ENCODE measurements around the gene DCTN1.

DCTN1 gene

DNA sequence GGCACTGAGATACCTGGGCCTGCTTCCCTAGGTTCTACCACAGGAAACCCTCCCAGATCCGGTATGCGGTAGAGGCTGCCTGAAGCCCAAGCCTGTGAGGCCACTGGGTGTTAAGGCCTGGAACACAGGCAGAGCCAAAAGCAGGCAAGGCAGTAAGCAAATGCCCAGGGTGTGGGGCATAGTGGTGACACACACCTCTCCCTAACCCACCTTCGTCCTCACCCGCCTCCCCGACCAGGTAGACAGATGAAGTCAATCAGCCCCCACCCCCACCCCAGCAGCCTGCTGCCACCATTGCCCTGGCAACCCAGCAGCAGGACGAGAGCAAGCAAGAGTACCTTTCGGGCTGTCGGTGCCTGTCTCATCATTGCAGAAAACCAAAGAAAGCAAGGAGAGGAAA is 6.1 kb downstream of the DCTN1 start:
- peak overlapping the region; percentile 39 for H3K4me3 ChIP-seq (ENCODE audit: low read depth, low read length)
- no peak for DNase-seq (ENCODE audit: low read depth)
- TF ChIP-seq, protein P1, sequence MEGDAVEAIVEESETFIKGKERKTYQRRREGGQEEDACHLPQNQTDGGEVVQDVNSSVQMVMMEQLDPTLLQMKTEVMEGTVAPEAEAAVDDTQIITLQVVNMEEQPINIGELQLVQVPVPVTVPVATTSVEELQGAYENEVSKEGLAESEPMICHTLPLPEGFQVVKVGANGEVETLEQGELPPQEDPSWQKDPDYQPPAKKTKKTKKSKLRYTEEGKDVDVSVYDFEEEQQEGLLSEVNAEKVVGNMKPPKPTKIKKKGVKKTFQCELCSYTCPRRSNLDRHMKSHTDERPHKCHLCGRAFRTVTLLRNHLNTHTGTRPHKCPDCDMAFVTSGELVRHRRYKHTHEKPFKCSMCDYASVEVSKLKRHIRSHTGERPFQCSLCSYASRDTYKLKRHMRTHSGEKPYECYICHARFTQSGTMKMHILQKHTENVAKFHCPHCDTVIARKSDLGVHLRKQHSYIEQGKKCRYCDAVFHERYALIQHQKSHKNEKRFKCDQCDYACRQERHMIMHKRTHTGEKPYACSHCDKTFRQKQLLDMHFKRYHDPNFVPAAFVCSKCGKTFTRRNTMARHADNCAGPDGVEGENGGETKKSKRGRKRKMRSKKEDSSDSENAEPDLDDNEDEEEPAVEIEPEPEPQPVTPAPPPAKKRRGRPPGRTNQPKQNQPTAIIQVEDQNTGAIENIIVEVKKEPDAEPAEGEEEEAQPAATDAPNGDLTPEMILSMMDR (conservative IDR thresholded peaks at IDR 0.05; ENCODE audit: low read depth, low read length): no peak

DNA sequence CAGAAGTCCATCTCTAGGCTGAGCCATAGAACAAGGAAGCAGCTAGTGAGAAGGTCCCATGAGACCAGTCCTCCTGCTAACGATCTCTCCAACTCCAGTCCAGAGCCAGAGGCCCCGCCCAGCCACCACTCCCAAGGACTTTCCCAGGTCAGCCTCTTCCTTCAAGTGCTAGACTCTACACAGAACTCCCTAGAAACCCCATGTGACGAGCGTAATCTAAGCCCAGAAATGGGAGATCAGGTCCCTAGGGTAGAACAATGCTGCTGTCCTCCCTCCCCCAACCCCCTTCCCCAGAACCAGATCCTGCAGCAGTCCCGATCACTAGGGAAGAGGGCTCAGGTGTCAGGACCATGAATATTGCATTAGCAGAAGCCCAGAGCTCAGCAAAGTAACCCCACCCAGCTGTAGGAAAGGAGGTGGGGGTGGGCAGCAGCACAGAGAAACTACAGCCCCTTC is 6.9 kb downstream of the DCTN1 start:
- H3K4me3 ChIP-seq (ENCODE audit: low read depth, low read length): no peak overlapping the region
- TF ChIP-seq, protein P1 (conservative IDR thresholded peaks at IDR 0.05; ENCODE audit: low read depth, low read length): no peak
- peak; percentile 28 for DNase-seq (ENCODE audit: low read depth)

DNA sequence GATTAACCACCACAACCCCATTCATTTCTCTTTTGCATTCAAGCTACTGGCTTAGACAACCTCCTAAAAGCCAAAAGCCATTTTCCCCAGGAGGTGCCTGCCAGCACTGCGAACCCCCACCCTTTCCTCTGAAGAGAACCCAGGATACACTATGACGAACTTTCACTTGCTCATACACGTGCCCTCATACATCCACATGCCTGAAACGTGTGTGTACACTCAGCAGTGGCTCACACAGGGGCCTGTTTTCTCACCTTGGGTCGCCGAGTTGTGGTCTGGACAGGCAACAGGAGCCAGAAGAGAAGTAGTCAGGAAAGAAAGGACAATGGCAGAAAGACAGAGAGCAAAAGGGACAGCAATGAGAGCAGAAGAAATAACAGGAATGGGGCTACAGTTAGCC is 7.4 kb downstream of the DCTN1 start:
- no peak for DNase-seq (ENCODE audit: low read depth)
- TF ChIP-seq, protein P1 (conservative IDR thresholded peaks at IDR 0.05; ENCODE audit: low read depth, low read length): no peak
- no peak overlapping the region for H3K4me3 ChIP-seq (ENCODE audit: low read depth, low read length)

DNA sequence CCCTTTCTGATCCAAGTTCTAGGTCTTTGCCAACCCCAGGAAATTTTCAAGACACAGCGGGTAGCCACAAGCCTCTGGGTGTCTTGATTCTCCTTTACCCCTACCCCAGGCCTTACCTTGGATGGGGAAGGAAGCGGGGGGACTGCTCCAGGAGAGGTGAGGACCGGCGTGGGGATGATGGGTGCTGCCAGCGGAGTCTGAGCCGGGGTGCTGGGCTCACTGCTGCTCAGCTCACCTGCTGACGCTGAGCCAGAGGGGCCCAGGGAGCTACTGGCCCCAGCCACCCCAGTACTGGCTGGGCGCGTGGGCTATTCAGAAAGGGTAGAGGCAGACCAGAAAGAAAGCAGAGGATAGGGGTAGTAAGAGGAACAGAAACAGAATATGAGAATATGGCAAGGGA is 8.7 kb downstream of the DCTN1 start:
- no peak for DNase-seq (ENCODE audit: low read depth)
- TF ChIP-seq, protein P1 (conservative IDR thresholded peaks at IDR 0.05; ENCODE audit: low read depth, low read length): no peak
- no peak overlapping the region for H3K4me3 ChIP-seq (ENCODE audit: low read depth, low read length)

DNA sequence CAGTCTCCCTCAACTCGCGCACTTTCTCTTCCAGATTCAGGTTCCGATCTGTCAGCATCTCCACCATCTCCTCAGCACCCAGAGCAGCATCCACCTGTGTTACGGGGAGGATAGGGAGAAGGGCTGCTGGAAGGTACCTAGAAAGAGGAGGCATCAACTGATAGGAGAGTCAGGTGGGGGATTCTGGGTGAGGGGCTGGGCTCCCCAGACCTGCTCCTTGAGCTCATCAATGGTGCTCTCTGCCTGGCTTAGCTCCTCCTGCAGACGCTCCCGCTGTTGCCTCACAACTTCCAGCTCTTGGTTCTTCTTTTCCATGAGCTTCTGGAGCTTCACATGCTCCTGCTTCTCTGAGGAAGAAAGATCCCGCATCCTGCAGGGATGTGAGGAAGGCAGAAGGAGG is 10.1 kb downstream of the DCTN1 start:
- TF ChIP-seq, protein P1 (conservative IDR thresholded peaks at IDR 0.05; ENCODE audit: low read depth, low read length): no peak
- no peak for DNase-seq (ENCODE audit: low read depth)

DNA sequence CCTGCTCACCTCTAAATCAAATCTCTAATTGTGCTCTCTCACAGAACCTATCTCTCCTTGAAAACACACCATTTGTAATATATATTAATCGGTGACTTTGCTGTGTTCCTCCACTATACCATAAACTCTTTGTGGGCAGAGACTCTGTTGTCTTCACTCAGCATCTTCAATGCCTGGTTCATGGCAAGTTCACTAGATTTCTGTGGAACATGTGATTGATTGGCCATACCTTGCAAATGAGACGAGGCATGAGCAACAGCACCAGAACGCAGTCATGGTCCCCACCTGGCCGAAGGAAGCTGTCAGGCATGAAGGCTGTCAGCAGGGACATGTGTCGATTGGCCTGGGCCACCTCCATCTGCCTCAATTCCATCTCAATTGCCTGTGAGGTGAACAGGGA is 11.6 kb downstream of the DCTN1 start:
- TF ChIP-seq, protein P1 (conservative IDR thresholded peaks at IDR 0.05; ENCODE audit: low read depth, low read length): no peak
- DNase-seq (ENCODE audit: low read depth): no peak
- no peak overlapping the region for H3K4me3 ChIP-seq (ENCODE audit: low read depth, low read length)

More for the DNA sequence above, 10.1 kb downstream of the DCTN1 start:
- no peak overlapping the region for H3K4me3 ChIP-seq (ENCODE audit: low read depth, low read length)

DNA sequence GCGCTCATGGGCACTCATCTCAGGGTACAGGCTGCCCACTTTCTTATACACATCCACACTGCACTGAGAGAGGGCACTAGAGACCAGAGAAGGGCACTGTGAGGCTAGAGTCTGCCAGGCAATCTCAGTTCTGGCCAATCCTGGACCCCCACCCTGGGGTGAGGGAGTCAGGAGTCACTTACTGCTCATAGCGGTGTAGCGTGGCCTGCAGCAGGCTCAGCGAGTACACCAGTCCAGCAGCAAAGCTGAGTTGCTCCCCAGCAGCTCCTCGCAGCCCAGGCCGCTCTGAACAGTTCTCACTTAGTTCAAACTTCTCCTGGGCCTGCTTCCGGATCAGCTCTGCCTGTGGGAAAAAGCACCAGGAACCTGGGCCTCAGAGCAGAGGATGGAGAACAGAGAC is 12.3 kb downstream of the DCTN1 start:
- no peak for DNase-seq (ENCODE audit: low read depth)
- no peak overlapping the region for H3K4me3 ChIP-seq (ENCODE audit: low read depth, low read length)
- TF ChIP-seq, protein P1 (conservative IDR thresholded peaks at IDR 0.05; ENCODE audit: low read depth, low read length): no peak
